ENCODE results near the gene TPX2. TPM values are rescaled to one million over a fixed set of nuclear protein-coding genes. Genes with fewer than 3 reads are reported as not detected.

The TPX2 gene
- polyA plus RNA-seq, 1 donor (not counting 4 experiments of a cell fraction or from before 2014, with no cell fraction given): 31.5 TPM

DNA sequence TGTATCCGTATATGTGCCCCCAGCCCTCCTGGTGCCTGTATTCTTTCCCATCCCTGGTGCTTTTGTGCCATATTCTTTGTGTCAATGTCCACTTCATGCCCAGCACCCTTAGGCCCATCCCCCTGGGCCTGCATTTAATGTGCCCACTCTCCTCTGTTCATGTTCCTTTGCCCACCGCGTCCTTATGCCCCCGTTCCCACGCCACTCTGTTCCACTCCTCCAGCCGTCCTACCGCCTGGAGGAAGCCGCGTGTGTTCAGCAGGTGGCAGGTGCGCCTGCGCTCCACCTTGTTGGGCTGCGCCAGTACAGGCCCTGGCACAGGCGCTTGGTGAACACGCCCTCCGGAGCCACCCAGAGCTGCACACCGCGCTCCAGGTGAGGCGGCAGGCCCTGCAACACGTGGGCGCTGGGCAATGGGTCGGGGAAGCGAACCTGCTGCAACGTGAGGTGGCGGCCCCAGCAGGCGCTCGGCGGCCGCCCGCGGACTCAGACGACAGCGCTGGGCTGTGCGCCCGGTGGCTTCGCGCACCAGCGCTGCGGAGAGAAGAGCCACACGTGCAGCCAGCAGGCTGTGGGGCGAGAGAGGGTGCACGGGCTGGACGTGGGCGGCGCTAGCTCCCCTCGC, 110.3 kb downstream of the TPX2 start:
- dilution Hi-C loops (cut with MboI; ENCODE audit: extremely low pct_ligation_motif_present, low sequenced_read_pairs): no loop called here
- Histone ChIP-seq H2AFZ (ENCODE audit: control insufficient read depth, low read length) (peak overlapping the region; percentile 23), H3K4me3 (ENCODE audit: control insufficient read depth in 2 of 3, extremely low read depth in 1 of 3, insufficient read depth in 2 of 3, low read depth in 1 of 3, low read length in 3 of 3) (no peak overlapping the region), H3K36me3 (ENCODE audit: control insufficient read depth in 2 of 2, extremely low read depth in 1 of 2, insufficient read depth in 2 of 2, low read length in 2 of 2) (no peaks in the 10 kb centered on the region), H4K20me1 (ENCODE audit: control insufficient read depth, extremely low read depth, insufficient read depth, low read length) (no peaks in the 10 kb centered on the region), H3K4me2 (ENCODE audit: control insufficient read depth, extremely low read depth, insufficient read depth, low read depth, low read length) (peak overlapping the region; percentile 38), H3K9me3 (ENCODE audit: control insufficient read depth, low read depth, low read length) (no peaks in the 10 kb centered on the region), H3K4me1 (ENCODE audit: control insufficient read depth, extremely low read depth, insufficient read depth, low read length) (no peaks in the 10 kb centered on the region), H3K27me3 (ENCODE audit: control insufficient read depth, extremely low read depth, insufficient read depth, low read length) (peaks cover 26% of the 10 kb centered on the region), H3K27ac (ENCODE audit: control insufficient read depth, insufficient read depth, low read length) (no peak overlapping the region), H3K9ac (ENCODE audit: control insufficient read depth, extremely low read depth, insufficient read depth, low read length) (no peak overlapping the region), H3K9me1 (ENCODE audit: control insufficient read depth, extremely low read depth, insufficient read depth, low read length) (no peaks in the 10 kb centered on the region), H3K79me2 (ENCODE audit: control insufficient read depth, insufficient read depth, low read length) (no peaks in the 10 kb centered on the region)
- no peak for TF ChIP-seq EZH2 (IDR thresholded peaks at IDR 0.05; ENCODE audit: low read length)
- TF ChIP-seq, protein P1, sequence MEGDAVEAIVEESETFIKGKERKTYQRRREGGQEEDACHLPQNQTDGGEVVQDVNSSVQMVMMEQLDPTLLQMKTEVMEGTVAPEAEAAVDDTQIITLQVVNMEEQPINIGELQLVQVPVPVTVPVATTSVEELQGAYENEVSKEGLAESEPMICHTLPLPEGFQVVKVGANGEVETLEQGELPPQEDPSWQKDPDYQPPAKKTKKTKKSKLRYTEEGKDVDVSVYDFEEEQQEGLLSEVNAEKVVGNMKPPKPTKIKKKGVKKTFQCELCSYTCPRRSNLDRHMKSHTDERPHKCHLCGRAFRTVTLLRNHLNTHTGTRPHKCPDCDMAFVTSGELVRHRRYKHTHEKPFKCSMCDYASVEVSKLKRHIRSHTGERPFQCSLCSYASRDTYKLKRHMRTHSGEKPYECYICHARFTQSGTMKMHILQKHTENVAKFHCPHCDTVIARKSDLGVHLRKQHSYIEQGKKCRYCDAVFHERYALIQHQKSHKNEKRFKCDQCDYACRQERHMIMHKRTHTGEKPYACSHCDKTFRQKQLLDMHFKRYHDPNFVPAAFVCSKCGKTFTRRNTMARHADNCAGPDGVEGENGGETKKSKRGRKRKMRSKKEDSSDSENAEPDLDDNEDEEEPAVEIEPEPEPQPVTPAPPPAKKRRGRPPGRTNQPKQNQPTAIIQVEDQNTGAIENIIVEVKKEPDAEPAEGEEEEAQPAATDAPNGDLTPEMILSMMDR (optimal IDR thresholded peaks at IDR 0.05 in 1 of 3, IDR thresholded peaks at IDR 0.05 in 1 of 3, conservative IDR thresholded peaks at IDR 0.05 in 1 of 3; ENCODE audit: extremely low read depth in 1 of 3, insufficient read depth in 2 of 3, low read length in 3 of 3): no peak
- DNase-seq (ENCODE audit: low read depth, low spot score): no peak
- no peak for FAIRE-seq

Small RNA genes lying within 50 kb of the gene (small RNA-seq; reads per million reads assigned to genes)
- 0 reads per million in 3 experiments for gene AL160175.1 (ENCODE audit: insufficient read length in 3 of 3, low read depth in 3 of 3, low replicate concordance in 1 of 3)

Other genes with a start within 250 kb of the TPX2 start
- gene HM13, start 224.8 kb upstream of the TPX2 start, polyA plus RNA-seq: 127 to 175 TPM (median 151 TPM) in 3 replicates
- 24.4 to 40.8 TPM (median 33.0 TPM) in 3 replicates for gene ID1, start 134.0 kb upstream of the TPX2 start, polyA plus RNA-seq
- not detected in 3 replicates for gene COX4I2, start 101.4 kb upstream of the TPX2 start, polyA plus RNA-seq
- 90.0 to 142 TPM (median 109 TPM) in 3 replicates for gene BCL2L1, start 16.4 kb upstream of the TPX2 start, polyA plus RNA-seq
- gene MYLK2, start 80.1 kb downstream of the TPX2 start, polyA plus RNA-seq: 0.02 to 0.05 TPM in 2 of 3 replicates, not detected in the other
- gene FOXS1, start 106.3 kb downstream of the TPX2 start, polyA plus RNA-seq: not detected in 3 replicates
- gene DUSP15, start 131.2 kb downstream of the TPX2 start, polyA plus RNA-seq: not detected in 3 replicates
- 0.10 to 0.13 TPM in 2 of 3 replicates, not detected in the other for gene TTLL9, start 131.3 kb downstream of the TPX2 start, polyA plus RNA-seq
- 15.3 to 17.5 TPM (median 15.7 TPM) in 3 replicates for gene PDRG1, start 212.8 kb downstream of the TPX2 start, polyA plus RNA-seq
- not detected in 3 replicates for gene XKR7, start 228.9 kb downstream of the TPX2 start, polyA plus RNA-seq

Measured in keratinocyte (primary cell).